H1 (cell line): ENCODE measurements around the gene WFDC5. TPM values are rescaled to one million over a fixed set of nuclear protein-coding genes. Genes with fewer than 3 reads are reported as not detected.

ENCODE experiments used
- CTCF ChIA-PET: fragments of 300-600 bp; sonication (Branson Sonifier 250); formaldehyde crosslinking; loops from one replicate; lab custom pipeline; 2021; ENCODE audit not compliant: partially characterized antibody; lab: Charles Lee
- POLR2A ChIA-PET: fragments of 300-600 bp; sonication (Branson Sonifier 250); formaldehyde crosslinking; loops from one replicate; lab custom pipeline; 2021; ENCODE audit warnings: inconsistent platforms; ENCODE audit not compliant: partially characterized antibody; lab: Charles Lee
- DNase-seq, 2 experiments: peaks; one replicate each; pipeline versions ENCODE4 v3.0.0 to v3.0.0-alpha.2; 2010 to 2022; ENCODE audit warnings: low spot score in 2 of 2, low read depth in 1 of 2, mixed read lengths in 1 of 2
- FAIRE-seq: peaks from 2 replicates; lab custom pipeline; 2011; peaks lifted over from hg19 to GRCh38; lab: Jason Lieb, UNC
- H2AFZ ChIP-seq: 2 replicates; pipeline ENCODE4 v1.8.1; 2012; ENCODE audit warnings: low read length, inconsistent platforms
- H2AK5ac ChIP-seq: 2 replicates; pipeline ENCODE4 v1.6.1; 2013; ENCODE audit warnings: low read depth, low read length
- H2BK120ac ChIP-seq: replicated peaks from 2 replicates; pipeline ENCODE3; 2013; ENCODE audit warnings: low read depth, low read length, inconsistent platforms
- H2BK12ac ChIP-seq: 2 replicates; pipeline ENCODE4 v1.6.1; 2013; ENCODE audit warnings: low read depth, low read length
- H2BK15ac ChIP-seq: 2 replicates; pipeline ENCODE4 v1.6.1; 2013; ENCODE audit warnings: low read length
- H2BK20ac ChIP-seq: 2 replicates; pipeline ENCODE4 v1.6.1; 2013; ENCODE audit warnings: low read length
- H2BK5ac ChIP-seq: 2 replicates; pipeline ENCODE4 v1.6.1; 2013; ENCODE audit warnings: low read depth, low read length
- H3K14ac ChIP-seq: 2 replicates; pipeline ENCODE4 v1.6.1; 2013; ENCODE audit warnings: inconsistent platforms; ENCODE audit not compliant: insufficient read length
- H3K18ac ChIP-seq: 2 replicates; pipeline ENCODE4 v1.6.1; 2013; ENCODE audit warnings: low read length; ENCODE audit errors: extremely low read depth
- H3K23ac ChIP-seq: 2 replicates; pipeline ENCODE4 v1.6.1; 2013; ENCODE audit warnings: inconsistent platforms; ENCODE audit not compliant: insufficient read length
- H3K23me2 ChIP-seq: 2 replicates; pipeline ENCODE4 v1.6.1; 2013; ENCODE audit warnings: low read depth, low read length
- H3K27ac ChIP-seq: 2 replicates; pipeline ENCODE4 v1.6.1; 2011; ENCODE audit warnings: low read depth, low read length, inconsistent platforms
- H3K27me3 ChIP-seq, 4 experiments: replicated peaks in 1 of 4; 1 replicate in 1 of 4; 2 replicates in 3 of 4; pipeline versions ENCODE4 v1.6.1 to v1.8.1; 2011 to 2013; ENCODE audit warnings: low read length in 3 of 4, mild to moderate bottlenecking in 3 of 4, inconsistent platforms in 2 of 4, mixed read lengths in 2 of 4, moderate library complexity in 1 of 4; ENCODE audit not compliant: control insufficient read depth in 3 of 4, insufficient read depth in 3 of 4; ENCODE audit errors: extremely low read depth in 1 of 4
- H3K36me3 ChIP-seq, 4 experiments: 2 replicates each; pipeline versions ENCODE4 v1.6.1 to v1.8.1; 2011 to 2013; ENCODE audit warnings: mild to moderate bottlenecking in 4 of 4, low read length in 3 of 4, moderate library complexity in 2 of 4, control low read depth in 1 of 4, inconsistent platforms in 1 of 4; ENCODE audit not compliant: insufficient read depth in 4 of 4, control insufficient read depth in 2 of 4
- H3K4ac ChIP-seq: replicated peaks from 2 replicates; pipeline ENCODE3; 2013; ENCODE audit warnings: low read length, low read depth, mixed read lengths, inconsistent platforms; ENCODE audit not compliant: insufficient read length
- H3K4me1 ChIP-seq, 4 experiments: replicated peaks in 1 of 4; 1 replicate in 1 of 4; 2 replicates in 3 of 4; pipeline versions ENCODE4 v1.6.1 to v1.8.1; 2011 to 2013; ENCODE audit warnings: low read length in 3 of 4, inconsistent platforms in 2 of 4, mixed read lengths in 1 of 4; ENCODE audit not compliant: insufficient read depth in 4 of 4, control insufficient read depth in 3 of 4
- H3K4me2 ChIP-seq, 2 experiments: 2 replicates each; pipeline versions ENCODE4 v1.6.1 to v1.8.1; 2011 to 2013; ENCODE audit warnings: low read depth in 2 of 2, low read length in 2 of 2, control low read depth in 1 of 2, inconsistent platforms in 1 of 2, mild to moderate bottlenecking in 1 of 2; ENCODE audit not compliant: insufficient read depth in 1 of 2
- H3K4me3 ChIP-seq, 4 experiments: fragments of 200-600, 300-600 bp in 1 of 4; sonication (generic), shearing (Covaris generic), sonication (Bioruptor Twin) in 1 of 4; 2 replicates each; pipeline versions ENCODE4 v1.5.1 to v1.8.1; 2011 to 2016; ENCODE audit warnings: low read length in 4 of 4, low read depth in 3 of 4, control low read depth in 2 of 4, inconsistent platforms in 2 of 4, mild to moderate bottlenecking in 2 of 4, mixed read lengths in 1 of 4, moderate library complexity in 1 of 4; ENCODE audit not compliant: insufficient read depth in 2 of 4; ENCODE audit errors: extremely low read depth in 1 of 4
- H3K56ac ChIP-seq: replicated peaks from 2 replicates; pipeline ENCODE3; 2013; ENCODE audit warnings: low read depth, mild to moderate bottlenecking, mixed read lengths, low read length, inconsistent platforms; ENCODE audit not compliant: insufficient read length
- H3K79me1 ChIP-seq: 2 replicates; pipeline ENCODE4 v1.6.1; 2013; ENCODE audit warnings: low read depth, low read length, control low read depth
- H3K79me2 ChIP-seq, 2 experiments: 2 replicates each; pipeline versions ENCODE4 v1.6.1 to v1.8.1; 2012 to 2013; ENCODE audit warnings: low read length in 2 of 2, mild to moderate bottlenecking in 2 of 2, inconsistent platforms in 1 of 2; ENCODE audit not compliant: insufficient read depth in 2 of 2, control insufficient read depth in 1 of 2
- H3K9ac ChIP-seq, 4 experiments: replicated peaks in 1 of 4; 1 replicate in 1 of 4; 2 replicates in 3 of 4; pipeline versions ENCODE4 v1.6.1 to v1.8.1; 2011 to 2013; ENCODE audit warnings: low read depth in 3 of 4, low read length in 3 of 4, control low read depth in 2 of 4, mild to moderate bottlenecking in 2 of 4, moderate library complexity in 2 of 4, inconsistent platforms in 1 of 4; ENCODE audit errors: extremely low read depth in 1 of 4
- H3K9me3 ChIP-seq, 2 experiments: 2 replicates each; pipeline versions ENCODE4 v1.6.1 to v1.8.1; 2012 to 2013; ENCODE audit warnings: mild to moderate bottlenecking in 2 of 2, moderate library complexity in 2 of 2, control low read depth in 1 of 2, inconsistent platforms in 1 of 2, low read depth in 1 of 2, low read length in 1 of 2, mixed read lengths in 1 of 2; ENCODE audit not compliant: insufficient read depth in 2 of 2
- H4K20me1 ChIP-seq, 2 experiments: replicated peaks in 1 of 2; 2 replicates each; pipeline versions ENCODE3 to v1.8.1; 2011 to 2013; ENCODE audit warnings: inconsistent platforms in 2 of 2, low read length in 2 of 2, mild to moderate bottlenecking in 1 of 2; ENCODE audit not compliant: insufficient read depth in 2 of 2, control insufficient read depth in 1 of 2
- H4K5ac ChIP-seq: 2 replicates; pipeline ENCODE4 v1.6.1; 2013; ENCODE audit warnings: low read length, low read depth, mixed read lengths, inconsistent platforms; ENCODE audit not compliant: insufficient read length
- H4K8ac ChIP-seq: 2 replicates; pipeline ENCODE4 v1.8.0; 2013; ENCODE audit warnings: mild to moderate bottlenecking, moderate library complexity, low read length, inconsistent platforms; ENCODE audit not compliant: insufficient read depth; ENCODE audit errors: extremely low read depth
- H4K91ac ChIP-seq: replicated peaks from 2 replicates; pipeline ENCODE3; 2013; ENCODE audit warnings: low read length, mixed read lengths, inconsistent platforms; ENCODE audit not compliant: insufficient read length
- ATF3 ChIP-seq: IDR thresholded peaks from 2 replicates; pipeline ENCODE4 v1.6.1; 2011; ENCODE audit warnings: low read depth, mild to moderate bottlenecking, low read length; ENCODE audit not compliant: insufficient read depth
- BACH1 ChIP-seq: IDR thresholded peaks from 2 replicates; pipeline ENCODE4 v1.6.1; 2012; ENCODE audit warnings: low read length, improper control_type of control experiment
- BRCA1 ChIP-seq: IDR thresholded peaks from 2 replicates; pipeline ENCODE4 v1.6.1; 2012; ENCODE audit warnings: low read depth, low read length, improper control_type of control experiment
- GTF2F1 ChIP-seq: IDR thresholded peaks from 2 replicates; pipeline ENCODE4 v1.6.1; 2012; ENCODE audit warnings: low read depth, low read length, improper control_type of control experiment, borderline replicate concordance
- KDM4A ChIP-seq: IDR thresholded peaks from one replicate; pipeline ENCODE4 v1.7.1; 2012; ENCODE audit warnings: low read depth, mild to moderate bottlenecking, moderate library complexity, low read length, inconsistent platforms; ENCODE audit not compliant: severe bottlenecking
- KDM5A ChIP-seq: fragments of 200-600 bp; IDR thresholded peaks from 2 replicates; pipeline ENCODE4 v1.7.1; 2012; ENCODE audit warnings: mild to moderate bottlenecking, low read length, inconsistent platforms, mixed read lengths
- MAFK ChIP-seq: IDR thresholded peaks from 2 replicates; pipeline ENCODE4 v1.6.1; 2012; ENCODE audit warnings: low read depth, mild to moderate bottlenecking, improper control_type of control experiment, low read length
- SP1 ChIP-seq: IDR thresholded peaks from 2 replicates; pipeline ENCODE4 v1.6.1; 2011; ENCODE audit warnings: low read depth, low read length
- SP4 ChIP-seq: IDR thresholded peaks from 2 replicates; pipeline ENCODE4 v1.6.1; 2012; ENCODE audit warnings: low read length, inconsistent platforms
- SRF ChIP-seq: IDR thresholded peaks from 2 replicates; pipeline ENCODE4 v1.6.1; 2011; ENCODE audit warnings: mild to moderate bottlenecking, low read depth, low read length, moderate library complexity
- SUZ12 ChIP-seq: fragments of 200-600 bp; sonication (generic); IDR thresholded peaks from 2 replicates; pipeline ENCODE4 v1.6.1; 2012; ENCODE audit warnings: mild to moderate bottlenecking, inconsistent platforms, low read length, moderate library complexity, mixed read lengths
- TBP ChIP-seq: IDR thresholded peaks from 2 replicates; pipeline ENCODE4 v1.6.1; 2011; ENCODE audit warnings: low read depth, low read length, improper control_type of control experiment
- TEAD4 ChIP-seq: IDR thresholded peaks from 2 replicates; pipeline ENCODE4 v1.6.1; 2012; ENCODE audit warnings: low read depth, low read length, inconsistent platforms, mixed read lengths
- WGBS, 2 experiments: shearing (Covaris generic) in 1 of 2; methylation state at CpG; one replicate each; pipeline versions ENCODE4 v1.1.6 to v1.1.7; 2013 to 2015; ENCODE audit warnings: low lambda C conversion rate in 2 of 2, mixed read lengths in 2 of 2, inconsistent platforms in 1 of 2, low coverage in 1 of 2, missing lambda C conversion rate in 1 of 2; ENCODE audit not compliant: insufficient replicate concordance in 2 of 2, insufficient coverage in 1 of 2, insufficient read length in 1 of 2; ENCODE audit errors: extremely low coverage in 1 of 2, missing lambda C conversion rate in 1 of 2; 5-methylcytosine and 5-hydroxymethylcytosine counted together
- polyA plus RNA-seq, 7 experiments: library from polyadenylated mRNA; depleted of rRNA in 3 of 7; stranded (reverse) in 5 of 7; unstranded in 2 of 7; fragments of >200 nt in 5 of 7; fragments of 200-250 nt in 2 of 7; gene quantifications; 1 replicate in 5 of 7; 2 replicates in 1 of 7; 4 replicates in 1 of 7; pipeline versions ENCODE4 v1.2.1 to v1.2.3, GENCODE V29; 2011 to 2013; ENCODE audit warnings: missing spikeins in 2 of 7, mixed read lengths in 2 of 7
- total RNA-seq: library from RNA; stranded (reverse); fragmentation: NEBNext Ultra II Directional; extraction: Animal tissue kit (Norgen Biotek cat#: 25700); gene quantifications from 2 replicates; pipeline ENCODE4 v1.2.1, GENCODE V29; 2021

WFDC5 gene
- total and polyA plus RNA-seq, 2 of the 8 experiments (the other 6 are each of a cell fraction or from before 2014, with no cell fraction given), result not detected

- peaks cover 2 to 9% (median 8%) of the 10 kb centered on the region in 4 experiments for H3K27me3 ChIP-seq
- H3K27ac ChIP-seq, result no peak overlapping the region
- no peak overlapping the region for H2AK5ac ChIP-seq
- no peak overlapping the region for H2BK5ac ChIP-seq
- H3K23ac ChIP-seq, result no peak overlapping the region
- 90% methylated on average over 7 of the region's 7 CpGs; no CpG with 5 or more reads in 1 of the 2 experiments for WGBS, 2 experiments
- H4K5ac ChIP-seq, result no peak overlapping the region
- CTCF ChIA-PET, result interaction anchor here (1.0 to 17.6 kb wide), 8 partner anchors 16 to 200 kb away, joined by 3 to 233 read pairs (median 14); partner anchors contain the start of gene WFDC5
- no peak for FAIRE-seq
- peaks cover 3 to 4% of the 10 kb centered on the region in 2 experiments for H4K20me1 ChIP-seq
- no peak overlapping the region for H2AFZ ChIP-seq
- H3K9ac ChIP-seq, result no peak overlapping the region
- H2BK12ac ChIP-seq, result no peak overlapping the region
- no peak overlapping the region for H3K4me3 ChIP-seq
- no peak overlapping the region for H3K18ac ChIP-seq
- no peak overlapping the region for H3K56ac ChIP-seq
- H3K79me1 ChIP-seq, result no peaks in the 10 kb centered on the region
- no peak overlapping the region for H3K4ac ChIP-seq
- H3K23me2 ChIP-seq, result no peaks in the 10 kb centered on the region
- no peak overlapping the region for H2BK20ac ChIP-seq
- DNase-seq, result no peak
- H3K4me1 ChIP-seq, result no peaks in the 10 kb centered on the region
- H4K8ac ChIP-seq, result no peak overlapping the region
- no peak overlapping the region for H3K4me2 ChIP-seq
- POLR2A ChIA-PET, result interaction anchor here (1.1 to 1.5 kb wide), 2 partner anchors 19 to 32 kb away, joined by 3 to 4 read pairs; no protein-coding TSS in a partner anchor
- H3K79me2 ChIP-seq, result no peaks in the 10 kb centered on the region
- peaks cover 0 to 2% (median 0%) of the 10 kb centered on the region in 4 experiments; a peak in 1 of 8 replicates for H3K36me3 ChIP-seq
- H4K91ac ChIP-seq, result no peak overlapping the region
- no peak overlapping the region for H3K14ac ChIP-seq
- H3K9me3 ChIP-seq, result peaks cover 0 to 4% of the 10 kb centered on the region in 2 experiments; a peak in 2 of 4 replicates
- H2BK120ac ChIP-seq, result no peak overlapping the region
- H2BK15ac ChIP-seq, result no peak overlapping the region
- TF ChIP-seq TBP (no peak), SUZ12 (no peak), ATF3 (no peak), TEAD4 (no peak), GTF2F1 (no peak), SP4 (no peak), MAFK (no peak), KDM4A (no peak), KDM5A (no peak), SRF (no peak), BRCA1 (no peak), SP1 (no peak), BACH1 (no peak)
Measured at GRCh38 chr20:45092898-45093297, 22.1 kb downstream of the WFDC5 start.
